RWPE1 (cell line): Measurements from ENCODE around the gene SERBP1.

Experiments used
- CTCF ChIA-PET: fragments of 350-600 bp; sonication (Branson Sonifier 250); formaldehyde crosslinking; extraction: SDS; loops from one replicate; lab custom pipeline; 2021; lab: Yijun Ruan, JAX
- POLR2A ChIA-PET: fragments of 400-600 bp; formaldehyde crosslinking; extraction: SDS; loops from one replicate; lab custom pipeline; 2020; ENCODE audit warnings: antibody characterized with exemption; ENCODE audit not compliant: low non-redundant PET; lab: Yijun Ruan, JAX
- DNase-seq: peaks from one replicate; pipeline ENCODE4 v3.0.0; 2012; ENCODE audit warnings: low spot score
- H3K27ac ChIP-seq: fragments of 450-650 bp; 2 replicates; pipeline ENCODE4 v1.5.1; 2017
- TF ChIP-seq, protein P1 (sequence below): fragments of 450-650 bp; conservative IDR thresholded peaks from 2 replicates; pipeline ENCODE4 v1.5.1; 2017; ENCODE audit warnings: low read depth, mild to moderate bottlenecking

SERBP1 gene

DNA sequence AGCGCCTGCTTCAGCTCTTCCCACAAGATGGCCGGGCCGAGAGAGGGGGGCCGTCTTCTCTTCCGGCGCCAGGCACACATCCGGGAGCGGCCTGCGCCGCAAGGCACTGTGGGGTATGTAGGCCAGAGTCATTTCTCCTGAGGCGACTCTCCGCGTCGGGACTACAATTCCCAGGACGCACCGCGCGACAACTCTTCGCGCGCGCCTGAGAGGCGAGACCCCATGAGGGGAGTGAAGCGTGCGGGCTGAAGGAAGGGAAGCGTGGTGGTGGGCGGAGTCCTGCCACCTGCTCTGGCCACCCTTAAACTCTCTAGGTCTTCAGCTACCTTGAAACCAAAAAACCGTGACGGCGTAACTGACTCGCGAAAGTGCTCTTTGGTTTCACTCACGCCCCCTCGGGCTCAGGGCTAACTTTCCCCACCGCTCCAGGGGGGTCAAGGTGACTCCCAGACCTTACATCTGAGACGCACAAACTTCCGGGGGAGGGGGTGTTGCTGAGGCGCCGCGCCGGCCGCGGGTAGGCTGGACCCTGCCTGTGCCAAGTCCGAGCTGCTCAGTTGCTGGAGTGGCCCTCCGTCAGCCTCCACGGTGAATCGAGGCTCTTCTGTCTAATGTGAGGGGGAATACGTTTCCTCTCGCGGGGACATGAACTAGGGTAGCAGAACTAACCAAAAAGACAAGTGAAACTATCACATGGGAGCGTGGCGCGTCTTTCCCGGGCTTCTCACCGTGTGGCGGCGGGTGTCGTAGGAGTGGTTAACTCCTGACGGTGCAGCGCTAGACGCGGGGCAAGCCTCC lies at the start of gene SERBP1:
SERBP1 (minus strand) TSS at position 45 of the 798 bp plus-strand sequence. CDS start 102 bp downstream, outside the sequence.
- peak within 1 kb of the TSS; percentile 96 for H3K27ac ChIP-seq
- peak; percentile 92 for DNase-seq
- ChIA-PET POLR2A (no interaction called here), CTCF (interaction anchor here (0.6 to 1.8 kb wide), 2 partner anchors 70 to 107 kb away, joined by 5 to 6 read pairs; no protein-coding TSS in a partner anchor)
- TF ChIP-seq, protein P1, sequence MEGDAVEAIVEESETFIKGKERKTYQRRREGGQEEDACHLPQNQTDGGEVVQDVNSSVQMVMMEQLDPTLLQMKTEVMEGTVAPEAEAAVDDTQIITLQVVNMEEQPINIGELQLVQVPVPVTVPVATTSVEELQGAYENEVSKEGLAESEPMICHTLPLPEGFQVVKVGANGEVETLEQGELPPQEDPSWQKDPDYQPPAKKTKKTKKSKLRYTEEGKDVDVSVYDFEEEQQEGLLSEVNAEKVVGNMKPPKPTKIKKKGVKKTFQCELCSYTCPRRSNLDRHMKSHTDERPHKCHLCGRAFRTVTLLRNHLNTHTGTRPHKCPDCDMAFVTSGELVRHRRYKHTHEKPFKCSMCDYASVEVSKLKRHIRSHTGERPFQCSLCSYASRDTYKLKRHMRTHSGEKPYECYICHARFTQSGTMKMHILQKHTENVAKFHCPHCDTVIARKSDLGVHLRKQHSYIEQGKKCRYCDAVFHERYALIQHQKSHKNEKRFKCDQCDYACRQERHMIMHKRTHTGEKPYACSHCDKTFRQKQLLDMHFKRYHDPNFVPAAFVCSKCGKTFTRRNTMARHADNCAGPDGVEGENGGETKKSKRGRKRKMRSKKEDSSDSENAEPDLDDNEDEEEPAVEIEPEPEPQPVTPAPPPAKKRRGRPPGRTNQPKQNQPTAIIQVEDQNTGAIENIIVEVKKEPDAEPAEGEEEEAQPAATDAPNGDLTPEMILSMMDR: no peak

DNA sequence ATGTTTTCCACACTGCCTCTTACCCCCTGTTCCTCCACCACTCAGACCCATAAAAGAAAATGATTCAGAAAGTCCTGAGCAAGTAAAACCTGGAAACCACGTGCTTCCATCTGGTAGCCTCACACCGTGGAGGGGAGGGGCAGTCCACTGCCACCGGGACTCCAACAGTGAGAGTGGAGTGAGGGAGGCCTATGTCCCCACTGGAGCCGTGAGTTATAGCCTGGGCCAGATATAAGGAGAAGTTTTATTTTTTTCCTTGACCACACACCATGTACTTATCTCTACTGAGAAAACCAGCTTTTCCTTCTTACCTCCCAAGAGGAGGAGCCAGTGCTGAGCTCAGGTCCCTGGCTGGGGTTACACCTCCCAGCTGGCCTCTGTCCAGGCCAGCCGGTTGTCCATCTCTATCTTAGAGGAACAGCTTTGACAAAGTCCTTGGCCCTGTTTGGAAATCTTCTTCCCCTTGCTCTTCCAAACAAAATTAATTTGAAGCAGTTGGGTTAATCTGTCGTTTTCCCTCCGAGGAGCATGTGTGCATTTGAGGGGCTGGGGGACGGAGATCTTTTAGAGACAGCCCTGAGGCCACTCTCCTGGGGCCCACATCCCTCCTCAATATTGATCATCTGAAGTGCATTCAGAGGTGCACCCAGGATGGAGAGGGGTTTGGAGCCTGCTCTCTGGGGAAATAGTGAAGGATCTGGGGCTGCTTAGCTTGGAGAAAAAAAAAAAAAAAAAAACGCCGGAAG lies 49.1 kb upstream of the SERBP1 start:
- CTCF ChIA-PET: interaction anchor here (0.5 to 1.1 kb wide), 3 partner anchors 10 to 90 kb away, joined by 3 read pairs; no protein-coding TSS in a partner anchor
- TF ChIP-seq, protein P1: no peak
- no peak for DNase-seq
- POLR2A ChIA-PET: no interaction called here
- H3K27ac ChIP-seq: no peak overlapping the region

DNA sequence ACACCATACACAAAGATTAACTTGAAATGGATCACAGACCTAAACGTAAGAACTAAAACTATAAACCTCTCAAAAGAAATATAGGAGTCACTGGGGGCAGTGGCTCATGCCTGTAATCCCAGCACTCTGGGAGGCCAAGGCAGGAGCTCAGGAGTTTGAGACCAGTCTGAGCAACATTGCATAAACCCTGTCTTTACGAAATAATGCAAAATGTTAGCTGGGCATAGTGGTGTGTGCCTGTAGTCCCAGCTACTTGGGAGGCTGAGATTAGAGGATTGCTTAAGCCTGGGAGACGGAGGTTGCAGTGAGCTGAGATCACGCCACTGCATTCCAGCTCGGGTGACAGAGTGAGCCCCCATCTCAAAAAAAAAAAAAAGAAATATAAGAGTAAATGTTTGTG lies 46.7 kb upstream of the SERBP1 start:
- TF ChIP-seq, protein P1: no peak
- H3K27ac ChIP-seq: no peak overlapping the region
- DNase-seq: no peak
- ChIA-PET POLR2A (no interaction called here), CTCF (no interaction called here)

DNA sequence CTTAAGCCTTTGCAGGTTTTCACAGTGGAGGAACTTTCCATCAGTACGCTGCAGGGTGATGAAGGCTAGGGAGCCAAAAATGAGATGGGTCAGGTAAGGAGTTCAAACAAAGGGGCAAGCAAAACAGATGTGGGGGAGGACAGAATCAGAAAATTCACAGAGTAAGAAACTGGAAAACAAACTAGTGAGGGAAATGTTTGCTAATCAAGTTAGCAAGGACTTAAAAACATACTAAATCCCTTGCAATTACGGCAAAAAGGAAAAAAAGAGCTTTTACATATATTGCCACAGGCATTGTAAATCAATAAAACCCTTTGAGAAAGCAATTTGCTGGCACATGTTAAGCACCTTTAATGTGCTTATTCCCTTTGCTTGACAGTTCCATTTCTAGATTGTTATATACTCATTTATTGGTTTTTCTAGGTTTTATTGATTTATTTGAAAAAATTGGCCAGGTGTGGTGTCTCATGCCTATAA lies 45.8 kb upstream of the SERBP1 start:
- CTCF ChIA-PET: interaction anchor here (0.6 kb wide), 1 partner anchor 21 kb away, joined by 3 read pairs; no protein-coding TSS in a partner anchor
- POLR2A ChIA-PET: no interaction called here
- TF ChIP-seq, protein P1: no peak

DNA sequence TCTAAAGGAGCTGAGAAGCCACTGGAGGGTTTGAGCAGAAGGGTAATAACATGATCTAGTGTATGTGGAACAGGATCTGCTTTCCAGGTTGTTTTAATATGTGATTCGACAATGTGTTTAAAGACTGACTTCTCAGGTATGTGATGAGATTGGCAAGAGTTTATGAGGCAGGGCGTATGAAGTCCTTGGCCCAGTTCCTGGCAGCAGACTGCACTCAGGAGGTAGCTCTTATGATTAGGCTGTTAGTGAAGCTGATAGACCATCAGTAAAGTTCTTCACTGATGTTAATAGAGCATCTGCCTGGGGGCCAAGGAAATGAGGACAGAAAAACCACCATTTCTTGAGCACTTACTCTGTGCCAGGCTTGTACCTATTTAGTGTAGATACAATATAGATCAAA lies 41.9 kb upstream of the SERBP1 start:
- DNase-seq: no peak
- CTCF ChIA-PET: interaction anchor here (0.6 kb wide), 1 partner anchor 18 kb away, joined by 3 read pairs; no protein-coding TSS in a partner anchor

More for the DNA sequence above, 45.8 kb upstream of the SERBP1 start:
- H3K27ac ChIP-seq: no peak overlapping the region
- DNase-seq: no peak

More for the DNA sequence above, 41.9 kb upstream of the SERBP1 start:
- POLR2A ChIA-PET: no interaction called here
- TF ChIP-seq, protein P1: no peak
- no peak overlapping the region for H3K27ac ChIP-seq
